Chondrocyte (in vitro differentiated cells): Measurements from ENCODE around the gene SMARCC2. TPM values are rescaled to one million over a fixed set of nuclear protein-coding genes. Genes with fewer than 3 reads are reported as not detected.

ENCODE experiments used
- DNase-seq: peaks from one replicate; pipeline ENCODE4 v3.0.0; 2021; ENCODE audit warnings: mixed read lengths, low spot score
- H3K27ac Mint-ChIP-seq: one replicate; pipeline ENCODE4 v1.8.0; 2021; ENCODE audit warnings: mild to moderate bottlenecking, moderate library complexity, mixed read lengths; ENCODE audit not compliant: unreplicated experiment
- H3K27me3 Mint-ChIP-seq: 2 replicates; pipeline ENCODE4 v1.8.0; 2021; ENCODE audit warnings: low read depth, mixed read lengths
- H3K36me3 Mint-ChIP-seq: 2 replicates; pipeline ENCODE4 v1.8.0; 2021; ENCODE audit warnings: low read depth, mixed read lengths
- H3K4me1 Mint-ChIP-seq: 2 replicates; pipeline ENCODE4 v1.8.0; 2021; ENCODE audit warnings: low read depth, mild to moderate bottlenecking, mixed read lengths
- H3K4me3 Mint-ChIP-seq: one replicate; pipeline ENCODE4 v1.8.0; 2021; ENCODE audit warnings: mild to moderate bottlenecking, moderate library complexity, mixed read lengths; ENCODE audit not compliant: unreplicated experiment
- H3K9me3 Mint-ChIP-seq: 2 replicates; pipeline ENCODE4 v1.8.0; 2021; ENCODE audit warnings: low read depth, mixed read lengths
- CTCF ChIP-seq: fragments of 200-600 bp; sonication (generic); IDR thresholded peaks from 2 replicates; pipeline ENCODE4 v1.5.0; 2021; ENCODE audit warnings: antibody characterized with exemption, mild to moderate bottlenecking, moderate library complexity
- total RNA-seq: library from RNA; stranded (reverse); gene quantifications from 3 replicates; pipeline ENCODE4 v1.2.1, GENCODE V29; 2021

The SMARCC2 gene
- total RNA-seq, 1 donor from 2014 or later = 57.4 TPM

- H3K27me3 Mint-ChIP-seq = no peaks in the 10 kb centered on the region
- peaks cover 4% of the 10 kb centered on the region for H3K36me3 Mint-ChIP-seq
- TF ChIP-seq CTCF = peak; percentile 98
- no peaks in the 10 kb centered on the region for H3K9me3 Mint-ChIP-seq
- DNase-seq = peak; percentile 99
- peaks cover 40% of the 10 kb centered on the region for H3K4me1 Mint-ChIP-seq
- peak within 1 kb of the TSS; percentile 86 for H3K27ac Mint-ChIP-seq
- peak within 1 kb of the TSS; percentile 81 for H3K4me3 Mint-ChIP-seq
These were observed 34.9 kb upstream of the SMARCC2 start, which contains the start of gene NABP2 for GRCh38 chr12:56224102-56224701. NABP2 (plus strand) TSS chr12:56224342; CDS start chr12:56224857, 515 bp downstream.

DNA sequence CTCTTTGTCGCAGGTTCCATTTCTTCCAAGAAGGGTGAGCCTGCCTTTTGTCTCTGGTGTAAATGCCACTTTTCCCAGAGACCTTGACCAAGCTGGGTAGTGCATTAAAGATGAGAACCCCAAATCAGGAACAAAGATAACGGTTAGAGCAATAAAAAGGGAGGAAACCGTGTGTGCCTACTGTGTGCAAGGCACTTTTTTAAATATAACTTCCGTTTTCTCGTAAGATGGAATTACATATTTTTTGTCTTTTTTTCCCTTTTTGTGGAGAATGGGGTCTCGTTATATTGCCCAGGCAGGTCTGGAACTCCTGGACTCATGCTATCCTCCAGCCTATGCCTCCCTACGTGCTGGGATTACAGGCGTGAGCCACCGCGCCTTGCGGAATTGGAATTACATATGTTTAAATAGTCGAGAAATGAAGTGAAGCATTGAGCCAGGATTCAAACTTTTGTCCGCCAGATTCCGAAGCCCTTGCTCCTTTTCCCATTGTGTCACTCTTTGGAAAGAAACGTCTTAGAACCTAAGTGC, 34.4 kb upstream of the SMARCC2 start:
- H3K9me3 Mint-ChIP-seq = no peaks in the 10 kb centered on the region
- DNase-seq = no peak
- peaks cover 4% of the 10 kb centered on the region for H3K36me3 Mint-ChIP-seq
- peak overlapping the region; percentile 86 for H3K27ac Mint-ChIP-seq
- no peak for TF ChIP-seq CTCF
- peak overlapping the region; percentile 81 for H3K4me3 Mint-ChIP-seq
- peaks cover 40% of the 10 kb centered on the region for H3K4me1 Mint-ChIP-seq
- H3K27me3 Mint-ChIP-seq = no peaks in the 10 kb centered on the region

DNA sequence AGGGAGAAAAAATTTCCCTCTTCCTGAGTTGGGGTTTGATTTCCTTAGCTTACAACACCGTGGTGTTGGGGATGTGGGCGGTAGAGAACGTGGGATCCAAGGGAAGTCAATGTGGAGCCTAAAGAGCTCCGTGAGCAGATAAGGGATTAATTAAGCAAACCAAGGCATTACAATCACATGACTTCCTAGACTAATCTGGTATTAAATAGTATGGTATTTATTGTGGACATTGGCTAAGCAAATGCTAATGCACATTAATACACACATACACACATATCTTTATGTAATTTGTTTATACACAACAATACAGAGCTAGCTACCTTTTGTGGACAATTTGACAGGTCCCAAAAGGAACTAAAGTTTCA, 33.2 kb upstream of the SMARCC2 start:
- no peaks in the 10 kb centered on the region for H3K9me3 Mint-ChIP-seq
- no peaks in the 10 kb centered on the region for H3K27me3 Mint-ChIP-seq
- TF ChIP-seq CTCF = no peak
- peak overlapping the region; percentile 100 for H3K27ac Mint-ChIP-seq
- H3K36me3 Mint-ChIP-seq = peaks cover 4% of the 10 kb centered on the region
- H3K4me3 Mint-ChIP-seq = peak overlapping the region; percentile 99
- H3K4me1 Mint-ChIP-seq = peaks cover 40% of the 10 kb centered on the region
- no peak for DNase-seq

DNA sequence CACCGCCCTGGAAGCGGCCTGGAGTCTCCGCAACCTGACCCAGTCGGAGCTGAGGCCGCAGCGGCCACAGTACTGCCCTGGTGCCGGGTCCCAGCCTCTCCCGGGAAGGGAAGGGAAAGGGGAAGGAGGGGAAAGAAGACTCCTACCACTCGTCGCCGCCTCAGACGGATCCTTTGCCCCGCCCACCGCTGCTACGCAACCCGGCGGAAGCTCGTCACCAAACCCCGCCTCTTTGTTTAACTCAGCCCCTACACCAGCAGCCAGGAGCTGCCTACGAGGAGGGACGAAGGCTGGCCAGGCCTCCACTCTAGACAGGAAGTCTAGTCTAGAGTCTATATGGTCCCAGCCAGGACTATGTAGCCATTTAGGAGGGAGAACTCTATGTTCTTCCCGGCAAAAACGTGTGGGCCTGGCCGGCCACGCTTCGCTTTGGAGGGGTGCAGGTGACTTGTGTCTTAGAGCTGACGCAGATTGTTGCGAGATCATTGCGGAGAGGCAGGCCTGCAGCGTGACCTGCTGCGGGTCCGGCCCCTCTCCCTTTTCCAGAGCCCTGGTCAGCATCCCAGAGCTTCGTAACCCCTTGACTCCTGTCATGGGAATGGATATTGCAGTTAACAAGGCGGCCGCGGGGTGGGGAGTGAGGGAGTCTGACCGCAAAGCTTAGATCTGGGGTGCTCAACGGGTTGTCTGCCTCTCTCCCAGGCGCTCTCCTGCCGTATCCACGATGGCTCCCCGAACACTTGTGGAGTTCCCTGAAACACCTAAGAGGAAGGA, 32.7 kb upstream of the SMARCC2 start, which contains the start of gene RNF41:
Gene RNF41, minus strand, starts transcription at position 166 of the 774 bp plus-strand sequence. CDS start 7,875 bp downstream, outside the sequence.
- peak; percentile 39 for TF ChIP-seq CTCF
- peak; percentile 99 for DNase-seq
- Mint-ChIP-seq H3K27ac (peak within 1 kb of the TSS; percentile 100), H3K4me1 (peaks cover 40% of the 10 kb centered on the region), H3K9me3 (no peaks in the 10 kb centered on the region), H3K36me3 (peaks cover 2% of the 10 kb centered on the region), H3K27me3 (no peaks in the 10 kb centered on the region), H3K4me3 (peak within 1 kb of the TSS; percentile 99)

DNA sequence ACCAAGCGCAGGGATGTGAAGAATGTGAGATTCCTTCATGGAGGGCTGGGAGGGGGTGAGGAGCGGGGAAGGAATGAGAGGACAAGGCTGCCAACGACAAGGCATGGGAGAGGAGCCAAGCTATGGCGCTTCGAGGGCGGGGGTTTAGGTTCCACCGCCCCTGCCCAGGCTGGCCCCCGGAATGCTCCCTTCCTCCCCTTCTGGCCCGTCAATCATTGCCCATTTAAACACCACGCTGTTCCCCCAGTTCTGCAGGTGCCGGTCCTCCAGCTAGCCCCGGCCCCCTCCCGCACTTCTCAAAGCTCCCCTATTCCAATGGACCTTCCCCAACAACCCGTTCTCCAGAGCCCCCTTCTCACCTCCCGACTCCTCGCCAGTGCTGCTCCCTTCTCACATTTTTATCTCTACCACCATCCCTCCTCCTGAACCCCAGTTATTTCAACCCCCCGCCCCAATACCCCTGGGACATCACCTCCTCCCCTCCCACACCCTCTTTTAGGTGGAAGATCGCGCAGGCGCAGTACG, 32.0 kb upstream of the SMARCC2 start:
- TF ChIP-seq CTCF = no peak
- Mint-ChIP-seq H3K27ac (peak overlapping the region; percentile 100), H3K27me3 (no peaks in the 10 kb centered on the region), H3K9me3 (no peaks in the 10 kb centered on the region), H3K4me3 (peak overlapping the region; percentile 99), H3K4me1 (peaks cover 43% of the 10 kb centered on the region), H3K36me3 (peaks cover 4% of the 10 kb centered on the region)
- no peak for DNase-seq
